GM12801 (cell line): ENCODE data around the gene SLC9C1.

Source experiments
- TF ChIP-seq, protein P1 (sequence below): IDR thresholded peaks from one replicate; pipeline ENCODE4 v1.5.1; 2011; ENCODE audit warnings: control low read depth; ENCODE audit not compliant: insufficient read length; ENCODE audit errors: extremely low read depth

The SLC9C1 gene

DNA sequence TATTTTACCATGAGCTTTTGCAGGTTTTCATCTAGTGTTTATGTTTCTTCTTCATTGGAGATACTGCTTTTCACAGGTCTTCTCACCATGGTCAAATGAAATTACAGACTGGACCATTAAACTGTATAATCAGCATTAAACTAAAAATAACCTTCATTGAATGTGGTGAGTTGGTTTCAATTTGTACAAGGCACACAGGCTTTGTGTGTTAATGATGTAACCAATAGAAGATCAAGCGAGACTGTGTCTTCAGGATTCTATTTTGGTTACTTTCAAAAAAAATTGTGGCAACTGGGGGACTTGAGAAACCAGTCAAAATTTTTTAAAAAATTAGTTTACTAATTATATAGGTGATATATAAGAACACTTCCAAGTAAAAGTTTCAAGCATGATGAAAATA, 106.7 kb downstream of the SLC9C1 start:
- TF ChIP-seq, protein P1, sequence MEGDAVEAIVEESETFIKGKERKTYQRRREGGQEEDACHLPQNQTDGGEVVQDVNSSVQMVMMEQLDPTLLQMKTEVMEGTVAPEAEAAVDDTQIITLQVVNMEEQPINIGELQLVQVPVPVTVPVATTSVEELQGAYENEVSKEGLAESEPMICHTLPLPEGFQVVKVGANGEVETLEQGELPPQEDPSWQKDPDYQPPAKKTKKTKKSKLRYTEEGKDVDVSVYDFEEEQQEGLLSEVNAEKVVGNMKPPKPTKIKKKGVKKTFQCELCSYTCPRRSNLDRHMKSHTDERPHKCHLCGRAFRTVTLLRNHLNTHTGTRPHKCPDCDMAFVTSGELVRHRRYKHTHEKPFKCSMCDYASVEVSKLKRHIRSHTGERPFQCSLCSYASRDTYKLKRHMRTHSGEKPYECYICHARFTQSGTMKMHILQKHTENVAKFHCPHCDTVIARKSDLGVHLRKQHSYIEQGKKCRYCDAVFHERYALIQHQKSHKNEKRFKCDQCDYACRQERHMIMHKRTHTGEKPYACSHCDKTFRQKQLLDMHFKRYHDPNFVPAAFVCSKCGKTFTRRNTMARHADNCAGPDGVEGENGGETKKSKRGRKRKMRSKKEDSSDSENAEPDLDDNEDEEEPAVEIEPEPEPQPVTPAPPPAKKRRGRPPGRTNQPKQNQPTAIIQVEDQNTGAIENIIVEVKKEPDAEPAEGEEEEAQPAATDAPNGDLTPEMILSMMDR: no peak

DNA sequence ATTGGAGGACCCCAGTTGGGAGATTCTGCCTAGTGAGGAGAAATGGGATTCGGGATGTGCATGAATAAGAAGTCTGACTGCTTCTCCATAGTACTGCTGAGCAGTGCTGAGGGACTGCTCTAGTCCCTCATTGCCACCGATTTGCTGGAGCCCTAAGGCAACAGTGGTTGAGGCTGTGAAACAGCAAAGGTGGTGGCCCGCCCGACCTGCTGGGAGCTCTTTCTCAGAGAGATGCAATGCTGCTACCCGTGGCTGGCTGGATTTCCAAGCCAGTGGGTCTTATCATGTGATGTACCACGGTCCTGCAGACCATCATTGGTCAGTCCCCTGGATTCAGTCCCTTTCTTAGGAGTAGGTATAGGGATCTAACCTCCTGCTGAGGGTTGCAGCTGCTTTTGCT, 118.4 kb downstream of the SLC9C1 start:
- TF ChIP-seq, protein P1: no peak

DNA sequence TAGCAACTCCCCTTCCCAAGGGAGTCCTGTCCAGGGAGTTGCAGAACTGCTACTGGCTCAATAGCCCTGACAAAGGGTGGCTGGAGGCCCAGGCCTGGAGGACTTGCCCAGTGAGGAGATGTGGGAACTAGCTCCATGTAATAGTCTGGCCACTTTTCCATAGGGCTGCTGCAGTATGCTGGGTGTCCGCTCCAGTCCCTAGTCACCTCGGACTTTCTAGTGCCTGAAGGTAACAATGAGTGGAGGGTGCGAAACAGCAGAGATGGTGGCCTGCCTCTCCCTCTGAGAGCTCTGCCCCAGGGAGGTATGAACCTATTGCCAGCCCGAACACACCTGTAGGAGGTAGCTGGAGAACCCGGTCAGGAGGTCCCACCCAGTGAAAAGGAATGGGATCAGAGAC, 119.0 kb downstream of the SLC9C1 start:
- TF ChIP-seq, protein P1: no peak

DNA sequence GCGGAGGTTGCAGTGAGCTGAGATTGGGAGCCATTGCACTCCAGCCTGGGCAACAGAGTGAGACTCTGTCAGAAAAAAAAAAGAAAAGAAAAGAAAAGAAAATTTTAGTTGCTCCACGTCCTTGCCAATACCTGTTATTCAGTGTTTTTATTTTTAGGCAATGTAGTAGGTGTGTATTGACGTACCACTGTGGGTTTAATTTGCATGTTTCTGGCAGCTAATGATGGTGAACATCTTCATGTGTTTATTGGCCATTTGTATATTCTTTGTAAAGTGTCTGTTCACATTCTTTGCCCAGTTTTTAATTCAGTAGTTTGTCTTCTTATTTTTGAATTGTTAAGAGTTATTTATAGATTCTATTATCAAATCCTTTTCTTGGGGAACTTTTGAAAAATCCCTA, 122.9 kb downstream of the SLC9C1 start:
- TF ChIP-seq, protein P1: no peak

DNA sequence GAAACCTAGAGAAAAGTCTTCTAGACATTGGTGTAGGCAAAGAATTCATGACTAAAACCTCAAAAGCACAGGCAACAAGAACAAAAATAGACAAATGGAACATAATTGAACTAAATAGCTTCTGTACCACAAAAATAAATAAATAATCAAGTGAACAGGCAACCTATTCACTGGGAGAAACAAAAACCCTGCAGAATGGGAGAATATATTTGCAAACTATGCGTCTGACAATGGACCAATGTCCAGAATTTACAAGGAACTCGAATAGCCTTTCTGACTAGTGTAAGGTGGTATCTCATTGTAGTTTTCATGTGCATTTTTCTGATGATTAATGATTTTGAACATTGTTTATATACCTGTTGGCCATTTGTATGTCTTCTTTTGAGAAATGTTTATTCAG, 124.0 kb downstream of the SLC9C1 start:
- TF ChIP-seq, protein P1: no peak

DNA sequence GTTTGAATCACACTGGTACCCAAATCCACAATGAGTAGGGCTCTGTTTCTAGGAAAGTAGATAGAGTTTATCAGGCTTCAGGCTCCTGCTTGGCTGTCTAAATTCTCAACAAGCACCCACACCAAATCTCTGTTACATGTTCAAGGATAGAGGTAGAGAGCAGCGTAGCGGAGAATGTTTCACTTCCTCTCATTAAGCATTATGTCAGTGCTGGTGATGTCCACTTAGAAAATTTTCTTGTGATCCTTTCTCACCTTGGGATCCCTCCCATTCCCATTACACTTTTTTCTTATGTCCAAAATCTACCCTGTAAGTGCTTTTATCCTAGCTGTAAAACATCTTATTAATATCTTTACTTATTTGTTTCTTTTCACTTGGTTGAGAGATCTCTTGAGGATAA, 126.3 kb downstream of the SLC9C1 start:
- TF ChIP-seq, protein P1: no peak

DNA sequence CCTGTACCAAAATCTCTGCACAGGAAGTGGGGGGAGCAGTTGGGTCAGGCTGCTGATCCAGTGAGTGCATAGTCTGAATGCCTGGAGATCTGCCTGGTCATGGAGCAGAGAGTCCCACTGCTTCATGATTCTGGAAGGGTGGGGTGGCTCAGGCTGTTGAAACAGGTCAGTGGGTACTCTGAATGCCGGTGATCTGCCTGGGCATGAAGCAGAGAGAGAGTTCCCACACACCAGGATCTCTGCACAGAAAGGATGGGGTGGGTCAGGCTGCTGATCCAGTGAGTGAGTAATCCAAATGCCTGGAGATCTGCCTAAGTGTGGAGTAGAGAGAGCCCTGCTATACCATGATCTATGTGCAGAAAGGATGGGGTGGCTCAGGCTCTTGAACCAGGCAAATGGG, 144.9 kb downstream of the SLC9C1 start:
- TF ChIP-seq, protein P1: no peak

DNA sequence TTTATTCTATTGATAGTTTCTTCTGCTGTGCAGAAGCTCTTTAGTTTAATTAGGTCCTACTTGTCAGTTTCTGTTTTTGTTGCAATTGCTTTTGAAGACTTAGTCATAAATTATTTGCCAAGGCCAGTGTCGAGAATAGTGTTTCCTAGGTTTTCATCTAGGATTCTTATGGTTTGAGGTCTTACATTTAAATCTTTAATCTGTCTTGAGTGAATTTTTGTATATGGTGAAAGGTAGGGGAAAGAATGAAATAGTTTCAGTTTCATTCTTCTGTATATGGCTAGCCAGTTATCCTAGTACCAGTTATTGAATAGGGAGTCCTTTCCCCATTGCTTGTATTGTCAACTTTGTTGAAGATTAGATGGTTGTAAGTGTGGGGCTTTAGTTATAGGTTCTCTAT, 150.3 kb downstream of the SLC9C1 start:
- TF ChIP-seq, protein P1: no peak
